K562 (cell line): ENCODE data around the gene BEST2. TPM values are rescaled to one million over a fixed set of nuclear protein-coding genes. Genes with fewer than 3 reads are reported as not detected.
A peak's percentile ranks its signal among the peaks of the same experiment; 100 is the strongest.

ENCODE experiments used
- ATAC-seq: fragments of 200-7000 bp; cut with Tn5 transposase; 3 replicates; pipeline ENCODE4 v1.9.1; 2020; ENCODE audit warnings: moderate library complexity
- BruUV-seq: library from RNA; stranded (reverse); fragments of 400-500 nt; replicated peaks from 2 replicates; lab custom pipeline; 2021; lab: Mats Ljungman, UMichigan
- CTCF ChIA-PET: fragments of 300-600 bp; formaldehyde crosslinking; extraction: SDS; loops from one replicate; lab custom pipeline; 2021; ENCODE audit warnings: low intra/inter-chr PET ratio; lab: Yijun Ruan, JAX
- POLR2A ChIA-PET: fragments of 300-600, 350-650 bp; sonication (Branson Sonifier 250); formaldehyde crosslinking; extraction: SDS; loops from one replicate; lab custom pipeline; 2021; ENCODE audit warnings: antibody characterized with exemption, inconsistent platforms; lab: Yijun Ruan, JAX
- DNase-seq, 4 experiments: peaks; one replicate each; pipeline versions ENCODE4 v3.0.0 to v3.0.0-alpha.2; 2011 to 2018; ENCODE audit warnings: low spot score in 3 of 4, mixed read lengths in 3 of 4; ENCODE audit errors: extremely low read depth in 1 of 4
- FAIRE-seq: peaks from 2 replicates; lab custom pipeline; 2011; peaks lifted over from hg19 to GRCh38; lab: Jason Lieb, UNC
- H2AFZ ChIP-seq: 2 replicates; pipeline ENCODE4 v1.6.0; 2011; ENCODE audit warnings: low read depth, low read length, control low read depth, inconsistent platforms
- H3K27ac ChIP-seq: fragments of 200-600 bp; 3 replicates; pipeline ENCODE4 v1.8.0; 2011; ENCODE audit warnings: low read depth, mild to moderate bottlenecking, control low read depth, inconsistent platforms, low read length, moderate library complexity, mixed read lengths; ENCODE audit errors: extremely low read depth
- H3K27me3 ChIP-seq, 2 experiments: fragments of 300-600 bp in 1 of 2; 2 replicates in 1 of 2; 3 replicates in 1 of 2; pipeline versions ENCODE4 v1.6.0 to v1.8.0; 2011; ENCODE audit warnings: inconsistent platforms in 2 of 2, low read length in 2 of 2, mild to moderate bottlenecking in 1 of 2, mixed read lengths in 1 of 2, moderate library complexity in 1 of 2; ENCODE audit not compliant: control insufficient read depth in 2 of 2, insufficient read depth in 2 of 2
- H3K36me3 ChIP-seq: fragments of 300-600 bp; 3 replicates; pipeline ENCODE4 v1.8.0; 2011; ENCODE audit warnings: mild to moderate bottlenecking, low read length, inconsistent platforms; ENCODE audit not compliant: control insufficient read depth, insufficient read depth
- H3K4me1 ChIP-seq, 2 experiments: fragments of 200-600 bp in 1 of 2; replicated peaks in 1 of 2; 2 replicates in 1 of 2; 3 replicates in 1 of 2; pipeline versions ENCODE4 v1.5.1 to v1.8.0; 2011; ENCODE audit warnings: inconsistent platforms in 2 of 2, low read length in 2 of 2, mild to moderate bottlenecking in 1 of 2, mixed read lengths in 1 of 2, moderate library complexity in 1 of 2; ENCODE audit not compliant: control insufficient read depth in 2 of 2, insufficient read depth in 2 of 2
- H3K4me2 ChIP-seq: 2 replicates; pipeline ENCODE4 v1.6.1; 2011; ENCODE audit warnings: low read length, control low read depth, inconsistent platforms, mixed read lengths; ENCODE audit not compliant: insufficient read depth
- H3K4me3 ChIP-seq: fragments of 200-600 bp; sonication (generic), shearing (Covaris generic); 2 replicates; pipeline ENCODE4 v1.5.1; 2016; ENCODE audit warnings: control low read depth, inconsistent platforms
- H3K79me2 ChIP-seq: fragments of 200-600 bp; 3 replicates; pipeline ENCODE4 v1.8.0; 2011; ENCODE audit warnings: low read length, inconsistent platforms; ENCODE audit not compliant: control insufficient read depth, insufficient read depth
- H3K9ac ChIP-seq, 2 experiments: 2 replicates each; pipeline versions ENCODE4 v1.6.0 to v1.6.1; 2011; ENCODE audit warnings: low read depth in 2 of 2, low read length in 2 of 2, control low read depth in 1 of 2, inconsistent platforms in 1 of 2, mild to moderate bottlenecking in 1 of 2, mixed read lengths in 1 of 2; ENCODE audit not compliant: insufficient read depth in 1 of 2
- H3K9me1 ChIP-seq: one replicate; pipeline ENCODE4 v1.6.0; 2011; ENCODE audit warnings: inconsistent platforms, mild to moderate bottlenecking, low read length, moderate library complexity; ENCODE audit not compliant: control insufficient read depth, insufficient read depth
- H3K9me3 ChIP-seq: replicated peaks from 2 replicates; pipeline ENCODE4 v1.5.1; 2011; ENCODE audit warnings: low read depth, low read length, inconsistent platforms; ENCODE audit not compliant: control insufficient read depth, insufficient read depth
- H4K20me1 ChIP-seq: replicated peaks from 2 replicates; pipeline ENCODE4 v1.6.1; 2011; ENCODE audit warnings: low read length, inconsistent platforms, mixed read lengths; ENCODE audit not compliant: control insufficient read depth, insufficient read depth
- FOXA3 ChIP-seq, 2 experiments: fragments of 450-650 bp in 1 of 2; sonication (generic) in 1 of 2; formaldehyde crosslinking; IDR thresholded peaks in 1 of 2; conservative IDR thresholded peaks in 1 of 2; 2 replicates each; pipeline versions ENCODE4 v1.4.0 to v1.8.0; 2020 to 2022; ENCODE audit warnings: mild to moderate bottlenecking in 2 of 2, missing genetic modification reagents in 1 of 2
- HDAC3 ChIP-seq: fragments of 450-650 bp; IDR thresholded peaks from 2 replicates; pipeline ENCODE4 v1.6.1; 2018; ENCODE audit warnings: borderline replicate concordance, mild to moderate bottlenecking, moderate library complexity; ENCODE audit not compliant: partially characterized antibody
- NEUROD1 ChIP-seq: fragments of 150-350 bp; IDR thresholded peaks from 2 replicates; pipeline ENCODE4 v1.6.1; 2014; ENCODE audit warnings: borderline replicate concordance, low read length, low read depth; ENCODE audit not compliant: partially characterized antibody
- NFE2 ChIP-seq: IDR thresholded peaks from 2 replicates; pipeline ENCODE4 v1.6.1; 2014; ENCODE audit warnings: antibody characterized with exemption, low read depth
- RERE ChIP-seq: sonication (generic); formaldehyde crosslinking; IDR thresholded peaks from 2 replicates; pipeline ENCODE4 v1.8.0; 2023; ENCODE audit warnings: missing genetic modification reagents, mild to moderate bottlenecking, borderline replicate concordance
- WGBS: fragments of 100-300 bp; shearing (Covaris generic); methylation state at CpG from one replicate; pipeline ENCODE4 v1.1.6; 2016; ENCODE audit warnings: low coverage, mixed read lengths; ENCODE audit not compliant: insufficient coverage; ENCODE audit errors: missing lambda C conversion rate; 5-methylcytosine and 5-hydroxymethylcytosine counted together
- in situ Hi-C: fragments of 300-500 bp; cut with MboI; formaldehyde crosslinking; loops from 4 replicates; pipeline ENCODE4 v1.15.0; 2018; ENCODE audit warnings: inconsistent platforms, mixed read lengths
- intact Hi-C: fragments of 100-400 bp; cut with micrococcal nuclease; formaldehyde crosslinking; loops from 2 replicates; pipeline ENCODE4 v1.14.2; 2022
- polyA plus RNA-seq, 8 experiments: library from polyadenylated mRNA; depleted of rRNA in 4 of 8; stranded (reverse) in 5 of 8; unstranded in 3 of 8; fragments of >200 nt; fragmentation: Nextera tagmentation in 2 of 8; fragmentation: Illumina TruSeq in 1 of 8; extraction: Ambion mirVana in 2 of 8; extraction: Trizol in 1 of 8; gene quantifications; 2 replicates each; pipeline versions ENCODE4 v1.2.1 to v1.2.3, GENCODE V29; 2011 to 2014; ENCODE audit warnings: inconsistent platforms in 1 of 8, missing spikeins in 1 of 8
- total RNA-seq, 7 experiments: library from RNA; depleted of rRNA in 6 of 7; stranded (reverse); fragments of >200 nt in 6 of 7; fragmentation: Illumina TruSeq in 2 of 7; extraction: Trizol in 2 of 7; gene quantifications; 2 replicates each; pipeline versions ENCODE4 v1.2.1 to v1.2.3, GENCODE V29; 2011 to 2021; ENCODE audit warnings: low replicate concordance in 1 of 7

The BEST2 gene
- total and polyA plus RNA-seq, 9 of the 15 experiments (the other 6 are each of a cell fraction or from before 2014, with no cell fraction given), result not detected

GRCh38 chr19:12778017-12778904, 26.7 kb downstream of the BEST2 start:
- Histone ChIP-seq H3K79me2 (peaks cover 6% of the 10 kb centered on the region; the same call in 1 of the 3 replicates), H2AFZ (peak overlapping the region; percentile 83), H3K9me3 (no peaks in the 10 kb centered on the region), H3K4me2 (peak overlapping the region; percentile 85), H3K4me3 (peak overlapping the region; percentile 37), H3K9ac (peak overlapping the region; percentile 59 to 89), H3K27me3 (no peaks in the 10 kb centered on the region), H3K27ac (peak overlapping the region; percentile 68), H4K20me1 (no peaks in the 10 kb centered on the region), H3K4me1 (peaks cover 30 to 65% of the 10 kb centered on the region in 2 experiments), H3K36me3 (no peaks in the 10 kb centered on the region), H3K9me1 (no peaks in the 10 kb centered on the region)
- ChIA-PET CTCF (interaction anchor here (1.1 to 4.1 kb wide), 3 partner anchors 16 to 70 kb away, joined by 3 to 30 read pairs (median 3); no protein-coding TSS in a partner anchor), POLR2A (interaction anchor here (0.6 to 4.1 kb wide), 10 partner anchors 10 to 70 kb away, joined by 3 to 44 read pairs (median 4); partner anchors contain the start of genes GET3, JUNB, PRDX2 and THSD8)
- intact Hi-C loops, result loop anchor here (5.0 kb wide), 1 partner anchor 64 kb away; no protein-coding TSS in a partner anchor
- peak; percentile 61 for FAIRE-seq
- peak; percentile 12 for ATAC-seq
- DNase-seq, result peak in 2 of 4 experiments; percentile 37 to 55
- WGBS, result 20% methylated on average over 37 of the region's 44 CpGs
- BruUV-seq, result no TSS peak
- in situ Hi-C loops, result no loop called here
- TF ChIP-seq FOXA3 (CRISPR knock-in tag; conservative IDR thresholded peaks at IDR 0.05 in 1 of 2, IDR thresholded peaks at IDR 0.05 in 1 of 2) (no peak), RERE (CRISPR knock-in tag) (no peak), NFE2 (no peak), HDAC3 (no peak), NEUROD1 (peak; percentile 12)
